GM21515 (cell line): ENCODE data around the gene PRSS22.

ENCODE experiments used
- ATAC-seq: cut with Tn5 transposase; IDR thresholded peaks from one replicate; pipeline ENCODE4 v1.9.1; 2021; ENCODE audit not compliant: unreplicated experiment

The PRSS22 gene

DNA sequence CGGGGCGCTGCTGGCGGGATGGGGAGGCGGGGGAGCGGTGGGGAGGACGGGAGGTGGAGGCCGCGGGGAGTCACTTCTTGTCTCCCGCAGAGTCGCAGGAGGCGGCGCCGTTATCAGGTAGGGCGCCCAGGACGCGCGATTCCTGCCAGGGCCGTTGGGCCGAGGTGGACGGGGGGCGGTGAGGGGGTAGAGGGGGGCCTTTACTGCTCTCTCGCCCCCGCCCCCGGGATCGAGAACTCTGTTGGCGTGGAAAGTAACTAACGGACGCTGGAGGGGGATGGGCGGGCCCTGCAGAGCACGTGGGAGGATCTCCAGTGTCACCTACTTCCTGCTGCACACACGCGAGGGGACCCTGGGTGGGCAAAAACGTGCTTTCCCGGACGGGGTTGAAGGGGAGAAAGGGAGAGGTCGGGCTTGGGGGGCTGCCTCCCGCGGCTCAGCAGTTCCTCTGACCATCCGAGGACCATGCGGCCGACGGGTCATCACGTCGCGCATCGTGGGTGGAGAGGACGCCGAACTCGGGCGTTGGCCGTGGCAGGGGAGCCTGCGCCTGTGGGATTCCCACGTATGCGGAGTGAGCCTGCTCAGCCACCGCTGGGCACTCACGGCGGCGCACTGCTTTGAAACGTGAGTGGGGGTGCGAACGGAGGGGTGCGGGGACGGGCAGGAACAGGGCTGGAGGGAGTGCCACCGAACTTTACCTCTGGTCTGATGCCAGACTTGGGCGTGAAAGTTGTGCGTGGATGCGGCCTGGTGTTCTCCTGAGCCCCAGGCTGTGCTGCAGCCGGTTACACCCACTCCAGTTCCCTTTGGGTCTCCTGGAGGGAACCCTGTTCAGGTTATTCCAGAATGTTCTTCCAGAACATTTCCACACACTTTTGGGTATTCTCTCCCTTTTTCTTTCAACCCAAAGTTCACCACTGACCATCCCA, 40.4 kb downstream of the PRSS22 start:
- ATAC-seq: no peak

GRCh38 chr16:2816751-2817339, 41.1 kb downstream of the PRSS22 start, which contains the start of gene PRSS21:
TSS of gene PRSS21 (plus strand) at chr16:2817237. CDS start at chr16:2817269, 32 bp downstream.
- ATAC-seq: no peak

DNA sequence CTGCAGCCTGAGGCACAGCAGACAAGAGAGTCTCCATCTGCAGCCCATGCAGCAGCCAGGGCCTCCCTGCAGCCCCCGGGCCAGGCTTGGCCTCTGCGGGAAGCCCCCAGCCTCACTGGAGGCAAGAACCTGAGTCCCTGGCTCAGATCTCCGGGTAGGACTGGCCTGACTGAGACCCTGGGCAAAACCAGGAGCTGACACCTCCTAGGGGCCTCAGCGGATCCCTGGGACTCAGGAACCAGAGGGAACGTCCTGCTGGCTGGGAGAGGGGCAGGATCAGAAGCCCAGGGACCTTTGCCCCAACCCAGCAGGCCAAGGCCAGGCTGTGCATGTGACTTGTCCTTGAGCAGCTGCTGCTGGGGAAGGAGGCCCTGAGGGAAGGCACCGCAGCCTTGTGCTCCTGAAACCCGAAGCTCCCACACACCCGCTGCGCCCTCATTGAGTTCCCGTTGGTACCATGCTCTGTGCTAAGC, 42.6 kb downstream of the PRSS22 start:
- no peak for ATAC-seq

DNA sequence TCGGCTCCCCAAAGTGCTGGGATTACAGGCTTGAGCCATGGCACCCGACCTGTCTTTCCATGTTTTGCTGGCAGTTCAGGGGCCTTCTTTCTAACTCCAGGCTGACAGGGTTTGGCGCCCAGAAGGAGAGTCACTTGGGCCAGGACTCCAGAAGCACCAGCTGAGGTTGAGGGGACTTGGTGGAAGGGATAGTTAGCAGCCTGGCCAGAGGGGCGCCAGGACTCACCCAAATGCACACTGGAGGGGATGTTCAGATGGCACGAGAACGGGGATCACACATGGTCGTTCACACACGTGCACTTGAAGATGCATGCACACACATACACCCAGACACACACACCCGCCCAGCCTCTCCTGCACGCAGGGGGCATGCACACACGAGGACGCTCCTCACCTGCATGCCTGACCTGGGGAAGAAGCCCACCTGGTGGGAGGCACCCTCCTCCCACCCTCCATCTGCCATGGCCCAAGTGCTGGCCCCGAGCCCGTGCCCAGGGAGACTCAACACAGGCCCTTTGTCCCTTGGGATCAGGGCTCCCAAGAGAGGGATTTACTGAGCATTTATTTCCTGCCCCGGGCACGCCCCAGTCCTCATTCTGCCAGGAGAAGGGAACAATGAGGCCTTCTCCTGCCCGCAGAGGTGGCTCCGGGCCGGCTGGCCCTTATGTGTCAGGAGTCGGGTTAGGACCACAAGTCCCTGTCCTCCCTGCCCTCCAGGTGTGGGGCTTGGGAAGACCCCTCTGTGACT, 43.2 kb downstream of the PRSS22 start:
- no peak for ATAC-seq

DNA sequence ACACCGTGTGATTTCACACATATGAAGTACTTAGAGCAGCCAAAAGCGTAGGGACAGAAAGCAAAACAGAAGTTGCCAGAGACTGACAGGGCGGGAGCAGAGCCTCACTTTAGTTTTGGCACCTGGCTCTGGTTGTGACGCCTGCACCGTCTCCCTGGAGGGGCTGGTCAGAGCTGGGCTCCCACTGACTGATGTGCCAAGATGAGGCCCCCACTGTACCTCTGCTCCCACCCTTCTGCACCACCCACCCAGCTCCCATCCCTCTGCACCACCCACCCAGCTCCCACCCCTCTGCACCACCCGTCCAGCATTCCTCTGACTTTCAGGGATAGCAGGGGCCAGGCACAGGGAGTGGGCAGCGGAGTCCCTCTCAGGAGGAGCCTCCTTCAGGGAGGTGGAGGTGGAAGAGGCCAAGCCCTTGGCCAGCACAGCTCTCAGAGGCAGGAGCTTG, 44.2 kb downstream of the PRSS22 start:
- ATAC-seq: no peak

DNA sequence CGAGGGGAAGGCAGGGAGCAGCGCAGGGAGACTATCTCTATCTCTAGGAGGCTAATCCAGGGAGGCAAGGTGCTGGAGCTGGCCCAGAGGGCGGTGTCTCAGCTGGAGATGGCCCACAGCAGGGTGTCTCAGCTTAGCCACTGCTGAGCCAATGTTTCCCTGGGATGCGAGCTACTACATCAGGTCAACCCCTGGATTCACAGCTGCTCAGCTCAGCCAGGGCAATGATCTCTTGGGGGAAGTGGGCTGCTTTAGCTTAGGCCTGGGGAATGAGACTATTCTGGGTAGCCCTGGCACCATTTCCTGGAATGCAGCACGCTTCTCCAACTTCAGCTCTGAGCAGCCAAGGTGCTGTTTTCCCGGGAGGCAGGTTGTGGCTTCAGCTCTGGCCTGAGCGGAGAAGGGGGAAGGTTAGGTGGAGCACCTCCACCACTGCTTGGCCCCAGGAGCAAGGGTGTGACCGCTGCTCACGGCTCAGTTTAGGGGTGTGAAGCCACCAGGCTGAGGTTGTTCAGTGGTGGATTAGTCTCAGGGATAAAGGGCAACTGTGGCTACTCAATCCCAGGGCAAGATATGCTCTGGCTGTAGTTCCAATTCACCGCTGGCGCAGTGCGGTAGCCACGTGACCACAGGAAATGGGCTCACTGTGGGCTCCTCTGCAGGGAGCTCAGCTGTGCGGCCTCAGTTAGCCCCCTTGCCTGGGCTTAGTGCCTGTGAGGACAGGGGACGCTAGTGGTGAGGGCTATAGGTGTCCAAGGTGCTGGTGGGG, 46.1 kb downstream of the PRSS22 start:
- ATAC-seq: no peak

DNA sequence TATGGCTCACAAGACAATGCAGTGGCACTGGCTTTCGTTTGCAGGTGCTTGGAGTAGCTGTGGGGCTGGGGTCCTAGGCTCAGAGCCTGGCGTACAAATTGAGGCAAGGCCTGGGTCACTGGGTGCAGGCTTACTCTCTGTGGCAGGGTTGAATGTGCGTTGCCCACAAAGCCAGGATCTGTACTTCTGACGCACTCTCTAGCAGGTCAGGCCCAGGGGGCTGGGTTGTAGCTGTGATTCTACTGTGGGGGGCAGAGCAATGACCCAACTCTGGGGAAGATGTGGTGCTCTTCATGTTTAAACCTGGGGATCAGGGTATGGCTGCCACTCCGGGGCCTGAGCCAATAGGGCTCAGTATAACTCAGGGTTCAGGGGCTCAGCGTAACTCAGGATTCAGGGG, 47.3 kb downstream of the PRSS22 start:
- no peak for ATAC-seq

DNA sequence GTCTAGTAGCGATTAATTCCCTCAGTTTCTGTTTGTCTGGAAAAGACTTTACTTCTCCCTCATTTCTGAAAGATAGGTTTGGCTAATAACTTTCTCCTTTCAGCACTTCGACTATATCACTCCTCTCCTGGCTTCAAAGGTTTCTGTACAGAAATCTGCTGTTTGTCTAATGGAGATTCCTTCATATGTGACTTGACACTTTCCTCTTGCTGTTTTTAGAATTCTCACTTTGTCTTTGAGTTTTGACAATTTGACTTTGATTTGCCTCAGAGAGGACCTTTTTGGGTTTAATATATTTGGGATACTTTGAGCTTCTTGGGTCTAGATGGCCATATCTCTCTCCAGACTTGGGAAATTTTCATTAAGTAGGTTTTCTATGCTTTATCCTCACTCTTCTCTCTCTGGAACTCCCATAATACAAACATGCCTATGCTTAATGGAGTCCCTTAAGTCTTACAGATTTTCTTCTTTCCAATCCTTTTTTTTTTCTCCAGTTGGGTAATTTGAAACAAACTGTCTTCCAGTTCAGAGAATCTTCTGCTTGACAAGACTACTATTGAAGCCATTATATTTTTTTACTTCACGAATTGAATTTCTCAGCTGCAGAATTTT, 48.7 kb downstream of the PRSS22 start:
- ATAC-seq: no peak

DNA sequence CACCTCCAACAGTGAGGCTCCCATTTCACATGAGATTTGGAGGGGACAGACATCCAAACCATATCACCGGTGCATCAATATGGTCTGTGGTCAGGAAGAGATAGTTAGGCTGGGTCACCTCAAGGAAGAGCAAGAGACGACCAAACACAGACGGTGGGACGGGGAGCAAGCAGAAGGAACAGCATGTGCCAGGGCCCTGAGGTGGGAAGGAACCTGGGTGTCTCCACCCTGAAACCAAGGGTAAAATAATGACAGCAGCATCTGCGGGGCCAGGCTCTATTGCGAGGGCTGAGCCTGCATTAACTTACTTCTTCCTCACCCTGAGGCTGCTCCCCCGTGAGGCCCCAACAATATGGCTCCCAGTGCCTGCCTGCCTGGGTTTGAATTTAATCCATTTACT, 49.8 kb downstream of the PRSS22 start:
- ATAC-seq: no peak

- ATAC-seq: no peak
Measured at GRCh38 chr16:2806286-2806685, 51.7 kb downstream of the PRSS22 start.

DNA sequence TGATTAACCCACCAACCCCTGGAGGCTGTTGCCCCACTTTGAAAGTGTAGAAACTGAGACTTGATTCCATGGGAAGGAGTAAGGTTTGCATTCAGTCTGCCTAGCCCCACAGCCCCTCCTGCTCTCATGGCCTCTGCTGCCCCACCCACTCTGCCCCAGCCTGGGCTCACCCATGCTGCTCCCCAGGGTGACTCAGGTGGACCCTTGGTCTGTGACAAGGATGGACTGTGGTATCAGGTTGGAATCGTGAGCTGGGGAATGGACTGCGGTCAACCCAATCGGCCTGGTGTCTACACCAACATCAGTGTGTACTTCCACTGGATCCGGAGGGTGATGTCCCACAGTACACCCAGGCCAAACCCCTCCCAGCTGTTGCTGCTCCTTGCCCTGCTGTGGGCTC, 53.2 kb downstream of the PRSS22 start:
- no peak for ATAC-seq

- no peak for ATAC-seq
Measured at GRCh38 chr16:2803545-2804195, 54.3 kb downstream of the PRSS22 start.
